ENCODE data around the gene U2AF2.
A peak's percentile ranks its signal among the peaks of the same experiment; 100 is the strongest.

The U2AF2 gene

DNA sequence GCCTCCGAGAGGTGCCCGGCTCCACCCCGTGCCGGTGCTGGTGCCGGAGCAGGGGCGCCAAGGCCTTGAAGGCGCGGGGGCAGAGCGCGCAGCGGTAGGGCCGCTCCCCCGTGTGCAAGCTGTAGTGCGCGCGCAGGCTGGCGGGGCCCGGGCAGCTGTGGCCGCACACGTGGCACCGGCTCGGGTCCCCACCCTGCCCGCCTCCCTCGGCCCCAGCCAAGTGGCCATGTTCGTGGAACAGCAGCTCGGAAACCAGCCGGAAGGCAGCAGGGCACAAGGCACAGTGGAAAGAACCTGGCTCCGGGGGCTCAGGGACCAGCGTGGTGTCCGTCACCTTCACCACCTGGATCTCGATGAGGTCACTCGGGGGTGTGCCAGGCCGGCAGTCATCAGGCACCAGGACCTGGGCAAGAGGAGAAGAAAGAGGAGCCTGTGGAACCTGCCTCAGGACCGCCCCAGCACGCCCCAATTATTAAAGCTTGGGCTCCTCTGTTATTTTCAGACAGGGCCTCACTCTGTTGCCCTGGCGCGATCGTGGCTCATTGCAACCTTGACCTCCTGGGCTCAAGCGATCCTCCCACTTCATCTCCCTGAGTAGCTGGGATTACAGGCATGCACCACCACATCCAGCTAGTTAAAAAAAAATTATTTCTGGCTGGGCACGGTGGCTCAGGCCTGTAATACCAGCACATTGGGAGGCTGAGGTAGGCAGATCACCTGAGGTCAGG lies 32.4 kb upstream of the U2AF2 start:
- DNase-seq, result no peak

DNA sequence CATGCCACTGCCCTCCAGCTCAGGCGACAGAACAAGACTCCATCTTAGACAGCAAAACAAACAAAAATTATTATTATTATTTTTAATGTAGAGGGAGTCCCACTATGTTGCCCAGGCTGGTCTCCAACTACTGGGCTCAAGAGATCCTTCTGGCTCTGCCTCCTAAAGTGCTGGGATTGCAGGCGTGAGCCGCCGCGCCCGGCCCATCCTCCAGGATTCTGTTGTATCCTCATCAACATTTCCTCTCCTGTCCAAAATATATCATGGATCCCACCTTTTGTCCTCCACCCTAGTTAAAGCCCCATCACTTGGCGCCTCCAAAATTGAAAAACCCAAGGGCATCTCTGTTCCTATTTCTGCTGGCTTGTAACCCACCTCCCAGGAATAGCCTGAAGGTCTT lies 31.7 kb upstream of the U2AF2 start:
- no peak for DNase-seq

DNA sequence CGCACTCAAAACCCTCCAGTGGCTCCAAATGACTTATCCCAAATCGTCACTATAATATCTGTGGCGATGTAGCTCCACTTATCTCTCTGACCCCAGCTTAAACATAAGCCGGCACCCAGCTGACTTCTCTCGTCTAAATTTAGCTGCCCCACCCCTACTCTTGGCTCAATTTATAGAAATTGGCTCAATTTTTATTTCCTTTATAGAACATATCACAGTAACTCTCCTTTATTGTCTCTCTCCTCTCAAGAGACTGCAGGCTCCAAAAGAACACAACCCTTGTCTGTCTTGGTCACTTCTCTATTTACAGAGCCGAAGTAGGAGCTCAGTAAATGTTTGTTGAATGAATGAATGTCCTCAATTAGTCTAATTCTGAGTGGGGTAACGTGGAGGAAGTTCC lies 31.3 kb upstream of the U2AF2 start:
- no peak for DNase-seq

DNA sequence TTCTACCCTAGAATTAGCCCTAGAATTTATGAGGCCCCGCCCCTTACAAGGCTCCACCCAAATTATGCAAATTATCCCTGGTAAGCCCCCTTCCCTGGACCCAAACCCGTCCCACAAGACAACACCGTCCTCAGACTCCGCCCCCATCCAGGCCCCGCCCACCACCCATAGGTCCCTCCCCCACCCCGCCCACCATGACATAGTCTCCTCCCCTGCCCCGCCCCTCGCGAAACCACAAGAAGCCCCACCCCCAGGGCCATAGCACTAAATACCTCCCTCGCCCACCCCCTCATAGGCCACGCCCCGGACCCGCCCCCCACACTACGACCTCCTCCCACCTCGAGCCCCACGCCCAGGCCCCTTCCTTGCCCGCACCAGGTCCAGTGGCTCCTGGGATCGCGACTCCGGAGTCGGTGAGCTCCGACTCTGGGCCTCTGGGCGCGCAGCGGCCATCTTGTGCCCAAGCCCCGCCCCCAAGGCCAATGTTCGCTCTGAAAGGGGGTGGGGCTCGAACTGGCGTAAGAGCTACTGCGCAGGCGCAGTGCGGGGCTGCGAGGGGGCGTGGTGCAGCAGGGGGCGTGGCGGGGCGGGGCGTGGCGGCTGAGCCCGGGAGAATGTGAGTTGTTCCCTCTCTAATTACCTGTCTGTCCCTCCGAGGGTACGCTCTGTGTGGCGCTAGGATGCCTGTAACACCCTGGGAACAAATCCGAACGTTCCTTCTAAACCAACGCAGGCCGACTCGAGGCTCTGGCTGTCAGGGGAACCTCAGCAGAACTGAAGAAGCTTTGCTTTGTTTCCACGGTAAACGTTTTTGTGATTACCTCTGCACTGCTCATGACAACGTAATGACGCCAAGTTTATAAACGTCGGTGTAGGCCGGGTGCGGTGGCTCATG lies 30.5 kb upstream of the U2AF2 start, which contains the start of gene ZNF784:
TSS of gene ZNF784 (minus strand) at position 458 of the 895 bp plus-strand sequence. CDS start at position 453, 5 bp downstream.
- DNase-seq, result peak; percentile 92

DNA sequence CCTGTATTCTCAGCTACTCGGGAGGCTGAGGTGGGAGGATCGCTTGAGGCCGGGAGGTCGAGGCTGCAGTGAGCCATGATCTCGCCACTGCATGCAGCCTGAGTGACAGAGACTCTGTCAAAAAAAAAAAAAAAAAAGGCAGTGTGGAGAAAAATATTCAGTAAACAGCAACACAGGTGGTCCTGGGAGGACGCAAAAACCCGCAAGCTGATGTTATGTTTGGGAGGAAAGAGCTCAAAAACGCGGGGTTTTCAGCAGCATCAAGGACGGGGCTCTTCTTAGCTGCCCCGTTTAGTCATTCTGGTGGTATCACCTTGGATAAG lies 29.9 kb upstream of the U2AF2 start:
- DNase-seq, result no peak

DNA sequence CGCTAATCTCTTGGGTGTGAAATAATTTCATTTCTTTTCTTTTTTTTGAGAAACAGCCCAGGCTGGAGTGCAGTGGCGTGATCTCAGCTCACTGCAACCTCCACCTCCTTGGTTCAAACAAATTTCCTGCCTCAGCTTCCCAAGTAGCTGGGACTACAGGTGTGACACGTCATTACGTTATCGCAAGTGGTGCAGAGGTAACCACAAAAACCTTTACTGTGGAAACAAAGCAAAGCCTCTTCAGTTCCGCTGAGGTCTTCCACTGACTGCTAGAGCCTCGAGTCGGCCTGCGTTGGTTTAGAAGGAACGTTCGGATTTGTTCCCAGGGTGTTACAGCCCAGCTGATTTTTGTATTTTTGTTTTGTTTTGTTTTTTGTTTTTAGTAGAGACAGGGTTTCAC lies 28.5 kb upstream of the U2AF2 start:
- DNase-seq, result peak; percentile 71

DNA sequence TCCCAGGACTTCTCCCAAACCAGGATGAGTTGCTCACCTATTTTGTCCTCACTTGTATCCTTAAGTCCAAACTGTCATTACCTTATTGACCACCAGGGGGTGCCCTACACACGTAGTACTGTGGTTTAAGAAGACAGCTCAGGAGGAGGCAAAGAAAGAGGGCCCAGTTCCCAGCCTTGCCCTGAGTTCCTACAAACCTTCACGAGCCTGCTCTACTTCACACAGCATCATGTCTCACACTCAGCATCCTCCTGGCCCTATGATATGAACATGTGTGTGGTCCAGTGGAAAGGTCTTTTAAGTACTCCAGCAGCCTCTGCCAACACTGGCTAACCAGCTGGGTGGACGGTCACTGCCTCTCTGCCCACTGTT lies 22.4 kb upstream of the U2AF2 start:
- peak; percentile 85 for DNase-seq

DNA sequence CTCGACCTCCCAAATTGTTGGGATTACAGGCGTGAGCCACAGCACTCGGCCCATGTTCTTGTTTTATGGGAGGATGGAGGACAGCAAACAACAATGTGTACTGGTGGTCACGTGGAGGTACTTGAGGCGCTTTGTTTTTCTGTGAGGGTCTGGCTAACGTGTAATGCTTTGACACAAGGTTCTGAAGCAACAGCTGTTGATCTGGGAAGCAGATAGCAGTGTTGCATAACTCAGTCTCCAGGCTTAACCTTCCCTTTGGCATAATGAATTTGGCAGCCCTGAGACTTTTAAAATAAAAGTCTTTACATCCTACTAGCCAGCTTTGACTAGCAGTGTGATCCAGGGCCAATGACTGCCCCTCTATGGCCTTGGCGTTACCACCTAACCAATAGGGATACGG lies 21.0 kb upstream of the U2AF2 start:
- DNase-seq, result no peak

DNA sequence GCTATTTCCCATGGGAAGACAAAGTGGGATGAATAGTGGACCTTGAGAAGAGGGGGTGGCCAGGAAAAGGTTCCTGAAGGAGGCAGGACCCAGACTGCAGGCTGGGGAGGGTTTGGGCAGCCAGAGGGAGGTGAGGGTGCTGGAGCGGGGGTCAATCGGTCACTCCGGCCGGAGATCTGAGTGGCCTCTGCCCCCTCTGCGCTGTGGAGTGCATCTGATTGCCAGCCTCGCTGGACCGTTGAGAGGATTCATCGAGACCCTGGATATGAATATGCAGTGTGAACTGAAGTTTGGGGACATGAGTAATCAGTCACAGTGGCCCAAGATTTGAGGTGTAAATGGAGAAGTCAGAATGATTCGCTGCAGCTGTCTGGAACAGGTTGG lies 19.5 kb upstream of the U2AF2 start:
- DNase-seq, result no peak

DNA sequence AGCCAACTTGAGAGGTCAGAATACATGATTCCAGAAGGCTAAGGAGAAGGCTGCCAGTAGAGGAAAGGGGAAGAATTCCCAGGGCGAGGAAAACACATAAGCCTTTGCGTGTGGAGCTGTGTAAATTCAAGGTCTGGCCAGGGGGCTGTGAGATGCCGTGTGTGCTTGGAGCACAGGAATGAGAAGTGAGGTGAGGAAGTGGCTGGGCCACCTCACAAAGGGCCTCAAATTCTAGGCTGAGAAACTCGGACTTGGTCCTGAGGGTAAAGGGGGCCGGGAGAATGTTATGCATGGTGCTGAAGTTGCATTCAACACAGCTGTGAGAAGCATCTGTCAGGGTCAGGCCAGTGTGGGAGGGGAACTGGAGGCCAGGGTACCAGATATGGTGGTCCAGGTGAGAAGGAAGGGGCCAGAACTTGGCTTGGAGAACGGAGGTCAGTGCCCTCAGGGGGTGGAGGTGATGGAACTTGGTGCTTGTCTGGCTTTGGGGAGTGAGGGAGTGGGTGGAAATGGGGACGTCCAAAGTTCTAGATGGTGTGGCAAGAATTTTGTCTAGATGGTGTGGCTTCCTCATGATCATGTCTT lies 18.9 kb upstream of the U2AF2 start:
- DNase-seq, result no peak

DNA sequence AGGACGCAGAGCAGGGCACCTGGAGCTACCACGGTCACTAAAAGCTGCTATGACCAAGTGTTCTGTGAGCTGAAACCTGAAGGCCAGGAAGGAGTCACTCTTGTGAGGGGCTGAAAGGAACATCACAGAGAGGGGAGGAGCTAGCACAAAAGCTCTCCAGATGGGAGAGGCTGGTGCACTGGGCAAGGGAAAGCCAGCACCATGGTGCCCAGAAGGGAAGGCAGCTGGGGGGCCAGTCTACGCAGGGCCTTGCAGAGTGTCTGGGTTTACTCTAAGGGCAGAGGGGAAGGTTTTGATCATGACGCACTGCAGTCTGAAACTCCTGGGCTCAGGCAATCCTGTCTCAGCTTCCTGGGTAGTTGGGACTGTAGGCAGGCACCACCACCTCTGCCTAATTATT lies 18.1 kb upstream of the U2AF2 start:
- no peak for DNase-seq

DNA sequence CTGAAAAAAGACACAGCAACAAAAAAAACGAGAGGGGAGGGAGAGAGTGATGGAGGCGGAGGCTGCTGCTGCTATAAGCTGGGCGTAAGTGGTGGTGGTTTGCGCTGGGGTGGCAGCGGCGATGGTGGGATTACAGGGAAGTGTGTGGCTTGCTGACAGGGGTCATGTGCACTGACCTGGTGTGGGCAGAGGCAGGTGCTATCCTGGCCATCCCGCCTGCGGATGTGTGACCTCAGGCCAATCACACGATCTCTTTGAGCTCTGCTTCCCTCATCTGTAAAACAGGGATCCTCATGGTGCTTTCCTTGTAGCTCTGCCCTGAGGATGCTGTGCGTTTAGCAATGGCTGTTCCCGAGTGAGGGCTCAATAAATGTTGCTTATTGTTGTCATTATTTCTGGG lies 17.3 kb upstream of the U2AF2 start:
- no peak for DNase-seq

DNA sequence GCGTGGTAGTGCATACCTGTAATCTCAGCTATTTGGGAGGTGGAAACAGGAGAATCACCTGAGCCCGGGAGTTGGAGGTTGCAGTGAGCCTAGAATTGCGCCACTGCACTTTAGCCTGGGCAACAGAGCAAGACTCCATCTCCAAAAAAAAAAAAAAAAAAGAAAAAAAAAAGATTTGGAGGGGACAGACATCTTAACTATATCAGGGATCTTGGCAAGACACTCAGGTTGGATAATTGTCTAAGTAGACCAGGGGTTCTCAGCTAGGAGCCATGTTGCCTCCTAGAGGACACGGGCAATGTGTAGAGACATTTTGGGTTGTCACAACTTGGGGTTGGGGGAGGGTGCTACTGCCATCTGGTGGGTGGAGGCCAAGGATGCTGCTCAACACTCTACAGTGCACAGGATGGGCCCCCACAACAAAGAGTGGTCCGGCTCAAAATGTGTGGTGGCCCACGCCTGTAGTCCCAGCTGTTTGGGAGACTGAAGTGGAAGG lies 15.9 kb upstream of the U2AF2 start:
- peak; percentile 67 for DNase-seq

DNA sequence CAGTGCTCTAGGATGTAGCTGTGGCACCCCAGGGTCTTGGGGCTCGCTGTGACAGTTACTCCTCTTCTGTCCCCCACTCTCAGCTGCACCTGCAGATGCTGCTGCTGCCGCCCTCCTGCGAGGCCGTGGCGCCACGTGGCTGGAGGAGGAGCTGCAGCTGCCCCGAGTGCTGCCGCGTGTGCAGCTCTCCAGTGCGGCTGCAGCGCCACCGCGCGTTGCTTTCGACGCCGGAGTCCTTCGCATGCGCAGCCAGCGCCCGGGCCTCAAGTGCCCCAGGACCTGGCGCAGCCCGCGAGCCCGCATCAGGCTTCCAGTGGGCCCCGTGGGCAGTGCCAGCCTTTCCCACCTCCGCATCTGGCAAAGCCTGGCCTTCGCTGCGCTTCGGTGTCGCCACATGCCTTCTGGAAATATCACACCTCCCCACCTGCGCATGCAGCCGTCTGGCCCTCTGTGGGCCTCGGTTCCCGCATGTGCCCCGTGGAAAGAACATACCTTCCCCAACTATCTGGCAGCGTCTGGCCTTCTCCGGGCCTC lies 14.7 kb upstream of the U2AF2 start:
- peak; percentile 84 for DNase-seq

DNA sequence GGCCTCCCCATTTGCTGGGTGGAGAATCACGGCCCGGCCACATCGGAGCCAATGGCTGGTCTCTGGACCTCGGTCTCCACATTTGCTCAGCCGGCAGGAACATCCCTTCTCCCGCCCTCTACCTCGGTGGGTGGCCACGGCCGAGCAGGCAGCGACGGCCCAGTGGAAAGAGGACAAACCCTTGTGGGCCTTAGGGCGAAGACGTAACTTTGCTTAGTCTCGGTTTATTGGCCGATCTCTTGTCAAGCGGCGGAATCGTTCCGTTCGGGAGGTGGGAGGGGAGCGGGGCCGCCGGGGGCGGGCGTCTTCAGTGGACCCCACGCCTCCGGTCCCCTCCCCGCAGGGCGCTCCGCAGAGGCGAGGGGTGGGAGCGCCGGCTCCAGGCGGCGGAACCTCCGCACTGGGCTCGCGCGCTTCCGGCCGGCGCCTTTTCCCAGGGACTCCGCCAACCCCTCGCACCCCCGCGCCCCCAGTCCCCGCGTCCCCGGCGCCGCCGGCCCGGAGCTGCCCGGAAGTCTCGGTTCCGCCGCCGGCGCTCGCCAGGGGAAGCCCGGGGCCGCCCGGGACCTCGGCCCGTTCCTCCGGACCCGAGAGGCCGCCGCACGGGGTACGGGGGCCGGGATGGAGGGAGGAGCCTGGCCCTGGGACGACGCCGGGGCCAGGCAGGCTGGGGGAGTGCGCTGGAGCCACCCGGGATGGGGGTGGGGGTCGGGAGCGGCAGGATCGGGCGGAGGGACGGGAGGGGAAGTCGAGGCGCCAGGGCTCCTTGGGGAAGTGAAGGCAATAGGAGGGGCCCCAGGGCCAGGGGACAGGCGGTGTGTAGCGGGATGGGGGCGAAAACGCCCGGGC lies 14.0 kb upstream of the U2AF2 start, which contains the start of gene ZNF580:
TSS of gene ZNF580 (plus strand) at position 426 of the 849 bp plus-strand sequence. CDS start 1,507 bp downstream, outside the sequence.
- peak; percentile 46 for DNase-seq

DNA sequence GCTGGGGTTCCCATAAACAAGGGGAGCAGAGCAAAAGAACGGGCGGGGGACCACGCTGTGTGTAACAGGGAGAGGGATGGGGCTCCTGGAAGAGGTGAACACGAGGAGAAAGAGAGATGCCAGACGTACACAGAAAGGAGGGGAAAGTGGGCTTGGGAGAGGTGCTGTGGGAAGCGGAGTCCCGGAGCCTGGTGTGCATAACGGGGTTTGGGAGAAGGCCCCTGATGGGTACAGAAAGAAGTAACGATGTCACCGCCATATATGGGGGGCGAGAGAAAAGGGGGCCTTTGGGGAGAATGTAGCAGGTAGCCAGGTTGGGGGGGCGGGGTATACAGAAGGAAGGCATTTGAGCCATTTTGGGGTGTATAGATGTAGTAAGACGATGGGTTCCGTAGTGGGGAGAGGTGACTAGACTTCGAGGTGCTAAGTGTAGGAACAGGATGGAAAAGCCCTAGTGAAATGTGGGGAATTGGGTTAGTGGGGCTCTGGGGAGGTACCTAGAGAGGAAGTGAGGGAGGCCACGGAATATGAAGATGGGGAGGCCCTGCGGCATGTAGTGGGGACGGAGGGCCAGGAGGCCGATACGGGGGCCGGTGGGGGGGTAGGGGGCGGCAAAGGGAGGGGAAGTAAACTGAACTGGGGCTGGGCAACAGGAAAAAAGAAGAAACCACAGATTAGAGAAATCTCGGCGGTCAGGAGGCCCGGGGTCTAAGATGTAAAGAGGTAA lies 13.2 kb upstream of the U2AF2 start:
- no peak for DNase-seq

DNA sequence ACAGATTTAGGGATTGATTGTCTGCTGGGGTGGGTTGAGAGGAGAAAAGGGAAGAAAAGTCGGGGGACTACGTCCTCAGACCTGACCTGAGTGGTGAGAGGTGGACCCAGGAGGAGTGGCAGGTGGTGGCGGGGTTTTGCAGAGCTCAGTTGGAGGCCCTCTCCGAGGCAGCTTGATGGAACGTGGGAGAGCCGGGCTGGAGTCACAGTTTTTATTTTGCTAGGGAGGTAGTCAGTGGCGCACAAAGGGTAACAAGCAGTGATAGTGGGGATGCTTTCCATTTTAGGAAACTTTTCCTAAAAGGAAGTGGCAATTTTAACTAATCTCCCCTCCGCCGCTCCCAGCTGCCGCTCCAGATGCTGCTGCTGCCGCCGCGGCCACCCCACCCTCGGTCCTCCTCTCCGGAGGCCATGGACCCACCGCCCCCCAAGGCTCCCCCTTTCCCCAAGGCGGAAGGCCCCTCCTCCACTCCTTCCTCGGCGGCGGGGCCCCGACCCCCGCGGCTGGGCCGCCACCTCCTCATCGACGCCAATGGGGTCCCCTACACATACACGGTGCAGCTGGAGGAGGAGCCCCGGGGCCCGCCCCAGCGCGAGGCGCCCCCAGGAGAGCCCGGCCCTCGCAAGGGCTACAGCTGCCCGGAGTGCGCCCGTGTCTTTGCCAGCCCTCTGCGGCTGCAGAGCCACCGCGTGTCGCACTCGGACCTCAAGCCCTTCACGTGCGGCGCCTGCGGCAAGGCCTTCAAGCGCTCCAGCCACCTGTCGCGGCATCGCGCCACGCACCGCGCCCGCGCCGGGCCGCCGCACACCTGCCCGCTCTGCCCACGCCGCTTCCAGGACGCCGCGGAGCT lies 12.5 kb upstream of the U2AF2 start:
- no peak for DNase-seq

DNA sequence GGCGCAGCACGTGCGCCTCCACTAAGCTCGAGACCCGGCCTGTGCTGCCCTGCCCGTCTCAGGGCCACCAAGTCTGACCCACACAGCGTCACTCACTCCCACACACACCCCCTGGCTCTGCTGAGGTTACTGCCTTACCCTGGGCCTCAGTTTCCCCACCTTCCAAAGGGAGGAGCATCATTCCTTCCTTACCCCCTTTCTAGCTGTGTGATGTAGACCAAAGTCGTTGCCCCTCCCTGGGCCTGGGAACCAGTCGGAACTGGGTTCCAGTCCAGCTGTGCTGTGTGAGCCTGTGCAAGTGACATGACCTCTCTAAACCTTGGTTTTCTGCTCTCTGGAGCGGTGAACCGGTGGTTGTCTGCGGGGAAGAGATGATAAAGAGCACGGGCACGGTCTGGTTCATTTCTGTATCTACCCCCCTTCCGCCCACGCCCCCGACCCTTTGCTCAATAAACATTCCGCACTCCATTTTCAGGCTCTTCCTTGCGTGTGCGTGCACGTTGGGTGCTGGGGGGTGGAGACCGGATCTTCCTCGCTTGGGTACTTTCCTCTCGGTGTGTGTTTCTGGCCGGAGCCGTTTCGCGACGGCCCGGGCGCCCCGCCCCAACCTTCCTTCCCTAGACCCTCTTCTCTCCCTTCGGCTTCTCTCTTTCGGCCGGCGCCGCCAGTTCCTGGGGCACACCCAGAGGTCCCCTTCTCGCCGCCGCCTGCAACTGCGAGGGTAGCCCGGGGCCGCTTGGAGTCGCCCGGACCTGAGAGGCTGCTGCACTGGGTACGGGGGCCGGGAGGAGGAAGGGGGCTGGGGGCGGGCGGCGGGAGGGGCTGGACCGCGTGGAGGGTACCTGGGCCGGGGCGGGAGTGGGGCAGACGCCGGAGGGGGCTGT lies 11.6 kb upstream of the U2AF2 start, which contains the start of gene ZNF581:
TSS of gene ZNF581 (plus strand) at position 647 of the 884 bp plus-strand sequence. CDS start 923 bp downstream, outside the sequence.
- peak; percentile 75 for DNase-seq

DNA sequence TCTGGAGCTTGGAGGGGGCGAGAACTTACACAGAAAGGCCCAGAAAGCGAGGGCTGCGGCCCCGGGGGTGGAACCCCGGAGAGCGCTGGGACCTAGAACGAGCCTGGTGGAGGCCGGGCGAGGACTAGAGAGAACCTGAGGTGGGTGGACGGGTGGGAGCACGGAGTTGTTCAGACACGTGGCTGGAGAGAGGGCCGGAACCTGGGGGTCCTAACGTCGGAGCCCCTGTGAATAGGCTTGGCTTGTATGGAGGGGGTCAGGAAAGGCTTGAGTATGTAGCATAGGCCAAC lies 11.0 kb upstream of the U2AF2 start:
- DNase-seq, result no peak
